Right lobe of liver (tissue), 4 donors: ENCODE measurements around the gene HOXC4.

Source experiments
- POLR2A ChIP-seq: fragments of 450-650 bp; IDR thresholded peaks from one replicate; pipeline ENCODE4 v1.6.1; 2017; ENCODE audit warnings: antibody characterized with exemption, mild to moderate bottlenecking
- TF ChIP-seq, protein P1 (sequence below), 4 donors: fragments of 200-600 bp in 3 of 4; fragments of 450-650 bp in 1 of 4; IDR thresholded peaks; one replicate each; pipeline versions ENCODE4 v1.5.1 to v1.8.0; 2016 to 2022; ENCODE audit warnings: antibody characterized with exemption in 4 of 4, mild to moderate bottlenecking in 2 of 4
- donor health status: DM: no; HTN: no; CAD: no.
- donor health status: DM: no; HTN: no; CAD: no.
- donor health status: DM: no; HTN: yes; CAD: no.

DNA sequence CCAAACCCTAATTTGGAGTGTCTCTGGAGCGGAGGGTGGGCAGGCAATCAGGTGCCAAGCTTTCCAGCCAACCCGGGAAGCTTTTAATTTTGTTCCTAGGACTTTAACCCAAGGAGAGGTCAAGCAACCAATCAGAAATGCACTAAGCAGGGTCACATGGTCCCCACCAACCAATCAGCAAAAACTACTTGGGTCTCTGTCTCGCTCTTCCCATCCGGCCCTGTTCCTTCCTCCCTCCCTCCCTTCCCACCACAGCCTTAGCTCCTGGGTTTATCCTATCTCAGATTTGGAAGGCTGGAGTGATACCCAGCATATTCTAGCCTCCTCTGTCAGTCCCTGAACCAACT lies 13.5 kb upstream of the HOXC4 start:
- TF ChIP-seq, protein P1, sequence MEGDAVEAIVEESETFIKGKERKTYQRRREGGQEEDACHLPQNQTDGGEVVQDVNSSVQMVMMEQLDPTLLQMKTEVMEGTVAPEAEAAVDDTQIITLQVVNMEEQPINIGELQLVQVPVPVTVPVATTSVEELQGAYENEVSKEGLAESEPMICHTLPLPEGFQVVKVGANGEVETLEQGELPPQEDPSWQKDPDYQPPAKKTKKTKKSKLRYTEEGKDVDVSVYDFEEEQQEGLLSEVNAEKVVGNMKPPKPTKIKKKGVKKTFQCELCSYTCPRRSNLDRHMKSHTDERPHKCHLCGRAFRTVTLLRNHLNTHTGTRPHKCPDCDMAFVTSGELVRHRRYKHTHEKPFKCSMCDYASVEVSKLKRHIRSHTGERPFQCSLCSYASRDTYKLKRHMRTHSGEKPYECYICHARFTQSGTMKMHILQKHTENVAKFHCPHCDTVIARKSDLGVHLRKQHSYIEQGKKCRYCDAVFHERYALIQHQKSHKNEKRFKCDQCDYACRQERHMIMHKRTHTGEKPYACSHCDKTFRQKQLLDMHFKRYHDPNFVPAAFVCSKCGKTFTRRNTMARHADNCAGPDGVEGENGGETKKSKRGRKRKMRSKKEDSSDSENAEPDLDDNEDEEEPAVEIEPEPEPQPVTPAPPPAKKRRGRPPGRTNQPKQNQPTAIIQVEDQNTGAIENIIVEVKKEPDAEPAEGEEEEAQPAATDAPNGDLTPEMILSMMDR (IDR thresholded peaks at IDR 0.05): no peak
- TF ChIP-seq POLR2A: no peak
